COR-L47 (cell line): Measurements from ENCODE around the gene NLRC4.
"Not testable (repeated sequence)": the region's sequence is repeated elsewhere in the genome, so short reads cannot be mapped to it uniquely, and the experiment has no call there.

ENCODE experiments used
- DNase-seq: peaks from one replicate; lab custom pipeline; 2025; lab: John Stamatoyannopoulos, UW

The NLRC4 gene

DNA sequence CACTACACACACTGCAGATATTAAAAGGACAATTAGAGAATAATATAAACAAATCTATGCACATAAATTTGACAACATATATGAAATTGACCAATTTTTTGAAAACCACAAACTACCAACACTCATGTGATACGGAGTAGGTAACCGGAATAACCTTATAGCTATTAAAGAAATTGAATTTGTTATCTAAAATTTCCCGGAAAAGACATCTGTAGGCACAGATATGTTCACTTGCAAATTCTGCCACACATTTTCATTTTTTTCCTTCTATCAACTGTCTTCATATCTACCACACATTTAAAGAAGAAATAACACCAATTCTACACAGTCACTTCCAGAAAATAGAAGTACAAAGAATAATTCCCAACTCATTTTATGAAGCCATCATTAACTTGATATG is 22.4 kb downstream of the NLRC4 start:
- DNase-seq, result no peak

DNA sequence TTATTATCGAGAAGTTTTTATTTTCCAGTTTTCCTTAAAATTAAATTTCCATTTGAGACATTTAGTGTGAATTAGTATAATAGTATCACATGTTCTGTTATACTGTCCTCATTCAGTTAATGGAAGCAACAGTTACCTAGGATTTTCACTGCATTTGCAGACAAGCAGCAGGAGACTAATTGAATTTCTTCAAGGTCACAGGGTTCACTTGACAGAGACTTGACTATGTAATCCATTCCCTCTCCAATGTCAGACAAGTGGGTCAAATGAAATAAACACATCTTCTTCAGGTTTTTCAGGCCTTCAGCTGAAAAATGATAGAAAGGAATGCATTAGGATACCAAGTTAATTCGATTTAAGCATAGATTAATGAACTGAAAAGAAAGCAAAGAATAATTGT is 26.7 kb downstream of the NLRC4 start:
- no peak for DNase-seq

DNA sequence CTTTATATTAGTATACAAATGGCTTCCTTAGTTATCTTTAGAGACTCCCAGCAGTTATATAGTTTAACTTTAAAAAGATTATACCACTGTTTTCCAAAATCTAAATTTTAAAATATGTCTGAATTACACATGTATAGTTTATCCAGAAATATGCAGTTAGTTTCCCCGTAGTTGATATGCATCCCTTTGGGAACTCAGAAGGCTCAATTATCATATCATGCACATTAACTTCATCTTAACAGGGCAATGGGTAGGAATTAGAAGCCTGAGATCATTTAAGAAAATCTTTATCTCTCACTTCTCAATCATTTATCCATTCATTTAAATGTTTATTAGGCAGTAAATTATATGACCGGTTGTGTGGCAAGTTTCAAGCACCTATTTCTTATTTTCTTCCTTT is 27.2 kb downstream of the NLRC4 start:
- no peak for DNase-seq

DNA sequence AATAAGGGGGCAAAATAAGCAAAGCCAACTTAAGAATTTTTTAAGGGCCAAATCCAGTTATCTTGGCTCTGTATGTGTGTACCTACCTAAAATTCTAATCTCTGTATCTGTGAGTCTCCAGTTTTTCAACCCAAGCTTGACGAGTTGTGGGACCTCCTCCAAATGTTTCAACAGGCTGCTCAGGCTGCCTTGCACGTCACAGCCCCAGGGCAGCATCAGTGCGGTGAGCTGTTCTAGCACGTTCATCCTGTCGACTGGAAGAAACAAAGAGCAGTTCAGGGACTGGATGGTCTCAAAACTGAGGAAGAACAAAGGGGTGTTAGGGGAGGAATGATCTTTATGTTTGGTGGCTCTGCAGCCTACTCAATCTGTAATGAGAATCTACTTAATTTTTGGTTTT is 29.4 kb downstream of the NLRC4 start:
- DNase-seq, result no peak

DNA sequence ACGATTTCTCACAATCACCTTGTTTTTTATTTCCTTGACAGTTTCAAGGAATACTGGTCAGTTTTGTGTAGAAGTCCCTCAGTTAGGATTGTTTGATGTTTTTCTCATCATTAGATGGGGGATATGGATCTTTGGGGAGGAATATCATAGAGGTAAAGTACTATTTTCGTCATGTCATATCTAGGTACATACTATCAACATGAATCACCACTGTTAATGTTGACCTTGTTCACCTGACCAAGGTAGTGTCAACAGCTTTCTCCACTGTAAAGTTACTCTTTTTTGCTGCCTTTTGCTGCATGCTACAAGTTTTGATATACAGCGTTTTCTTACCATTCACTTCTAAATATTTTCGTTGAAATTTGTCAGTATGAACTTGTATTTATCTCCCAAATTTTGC is 32.7 kb downstream of the NLRC4 start:
- DNase-seq, result no peak

DNA sequence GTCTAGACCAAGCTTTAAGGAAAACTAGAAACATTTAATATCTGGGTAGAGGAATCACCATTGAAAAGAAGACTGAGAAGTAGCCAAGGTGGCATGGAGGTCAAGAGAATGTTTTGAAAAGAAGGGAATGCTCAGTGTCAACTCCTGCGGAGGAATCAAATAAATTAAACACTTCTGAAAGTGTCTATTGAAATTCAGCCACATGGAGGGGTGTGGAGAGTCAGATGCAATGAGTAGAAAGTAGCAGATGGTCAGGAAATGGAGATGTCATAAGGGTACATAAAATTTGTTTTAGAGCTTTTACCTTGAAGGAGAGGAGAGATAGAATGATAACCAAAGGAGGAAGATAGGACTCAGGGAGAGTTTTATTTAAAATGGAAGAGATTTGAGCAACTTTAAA is 35.1 kb downstream of the NLRC4 start:
- no peak for DNase-seq

DNA sequence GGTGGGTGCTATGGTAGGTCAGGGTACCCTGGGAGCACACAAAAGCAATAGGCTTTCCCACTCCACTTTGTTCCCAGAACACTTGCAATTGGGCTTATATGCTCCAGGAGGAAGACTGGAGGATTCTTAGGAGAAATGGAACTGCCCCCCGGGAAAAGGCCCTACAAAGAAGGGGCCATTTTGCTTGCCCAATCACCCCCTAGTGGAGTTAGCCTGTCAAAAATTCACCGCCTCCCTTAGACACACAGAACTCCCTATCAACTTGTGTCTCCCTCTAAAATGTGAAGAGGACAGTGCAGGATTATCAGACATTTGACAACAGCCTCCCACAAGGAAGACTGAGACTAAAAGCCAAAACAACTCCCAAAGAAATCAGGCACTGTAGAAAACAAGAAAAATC is 36.5 kb downstream of the NLRC4 start:
- no peak for DNase-seq

DNA sequence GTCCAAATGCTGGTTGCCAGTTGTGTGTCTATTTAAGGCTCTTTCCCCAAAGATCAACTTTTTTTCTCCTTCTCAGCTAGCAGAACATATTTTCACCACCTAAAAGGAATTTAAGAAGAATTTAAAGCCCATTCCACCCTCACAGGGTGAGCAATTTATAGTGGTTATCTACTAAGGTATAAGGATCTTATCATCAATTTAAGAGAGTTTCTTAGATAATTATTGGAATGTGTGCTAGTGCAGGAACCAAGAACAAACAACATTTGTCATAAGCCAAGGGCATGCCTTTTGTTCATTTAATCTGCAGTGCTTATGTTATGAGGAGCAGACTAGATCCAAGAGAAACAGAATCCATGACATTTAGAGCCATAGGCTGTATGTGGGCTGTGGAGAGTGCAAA is 37.2 kb downstream of the NLRC4 start:
- DNase-seq, result no peak

DNA sequence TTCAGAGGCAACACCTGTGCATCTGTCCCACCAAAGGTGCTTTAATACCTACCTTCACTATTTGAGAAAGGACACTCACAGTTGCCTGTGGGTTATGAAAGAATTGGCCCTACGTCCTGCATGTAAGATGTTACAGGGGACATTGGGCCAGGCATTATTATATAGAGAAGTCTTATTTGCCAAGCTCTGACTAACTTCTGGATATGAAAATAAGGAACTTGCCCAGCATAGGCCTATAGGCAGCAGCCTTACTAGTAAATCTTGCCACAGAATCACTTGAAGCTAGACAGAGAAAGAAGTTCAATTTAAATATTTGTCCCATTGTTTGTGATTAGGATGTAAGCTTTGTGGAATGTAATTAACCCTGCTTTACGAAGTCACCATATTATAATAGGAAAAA is 41.7 kb downstream of the NLRC4 start:
- no peak for DNase-seq

DNA sequence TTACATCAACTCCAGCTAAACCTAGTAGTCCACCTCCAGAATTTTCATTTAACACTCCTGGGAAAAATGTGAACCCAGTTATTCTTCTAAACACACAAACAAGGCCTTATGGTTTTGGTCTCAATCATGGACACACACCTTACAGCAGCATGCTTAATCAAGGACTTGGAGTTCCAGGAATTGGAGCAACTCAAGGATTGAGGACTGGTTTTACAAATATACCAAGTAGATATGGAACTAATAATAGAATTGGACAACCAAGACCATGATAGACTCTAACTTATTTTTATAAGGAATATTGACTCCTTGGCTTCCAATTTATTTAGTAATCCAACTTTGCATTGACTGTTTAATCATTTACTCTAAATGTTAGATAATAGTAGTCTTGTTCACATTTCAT is 44.2 kb downstream of the NLRC4 start:
- DNase-seq, result no peak

DNA sequence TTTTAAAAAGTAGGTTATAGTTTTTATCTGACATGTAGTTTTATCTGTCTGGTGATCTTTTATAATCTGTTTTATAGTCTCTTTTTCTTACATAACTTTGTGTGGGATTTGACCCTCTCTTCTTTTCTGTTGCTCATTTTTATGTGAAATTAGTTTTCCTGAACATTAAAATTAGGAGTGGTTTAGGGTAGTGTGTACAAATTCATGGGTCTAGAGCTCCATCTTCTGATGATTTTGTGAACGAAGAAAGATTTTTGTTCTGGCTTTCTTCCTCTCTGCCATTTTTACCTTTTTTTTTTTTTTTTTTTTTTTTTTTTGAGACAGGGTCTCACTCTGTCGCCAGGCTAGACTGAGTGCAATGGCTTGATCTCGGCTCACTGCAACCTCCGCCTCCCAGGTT is 52.4 kb downstream of the NLRC4 start:
- no peak for DNase-seq

DNA sequence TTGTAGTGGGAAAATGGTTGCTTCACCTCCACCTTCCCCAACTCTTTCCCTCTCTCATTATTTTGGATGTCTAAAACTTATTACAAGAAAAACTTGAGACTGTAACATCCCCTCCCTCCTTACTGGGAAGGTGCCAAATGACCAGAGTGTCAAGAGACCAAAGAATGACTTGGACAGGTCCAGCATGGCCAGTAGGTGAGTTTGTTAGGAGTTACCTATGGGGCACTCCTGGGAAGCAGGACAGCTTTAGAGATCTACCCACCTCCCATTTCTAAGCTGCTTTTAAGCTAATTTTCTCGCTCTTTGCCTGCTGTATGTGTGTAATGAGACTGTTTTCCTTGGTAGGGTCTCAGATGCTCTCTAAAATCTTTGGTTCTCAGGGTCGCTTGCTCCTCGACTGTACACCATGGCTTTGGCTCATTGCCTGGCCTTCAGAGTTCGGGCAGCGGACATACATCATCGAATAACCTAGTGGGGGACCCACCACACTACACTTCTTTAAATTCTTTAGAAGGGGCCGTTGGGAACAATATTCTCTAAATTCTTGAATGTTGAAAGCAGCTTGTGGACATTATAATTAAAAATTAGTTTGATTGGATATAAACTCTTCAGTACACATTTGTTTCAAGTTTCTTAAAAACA is 53.8 kb downstream of the NLRC4 start:
- DNase-seq, result no peak

DNA sequence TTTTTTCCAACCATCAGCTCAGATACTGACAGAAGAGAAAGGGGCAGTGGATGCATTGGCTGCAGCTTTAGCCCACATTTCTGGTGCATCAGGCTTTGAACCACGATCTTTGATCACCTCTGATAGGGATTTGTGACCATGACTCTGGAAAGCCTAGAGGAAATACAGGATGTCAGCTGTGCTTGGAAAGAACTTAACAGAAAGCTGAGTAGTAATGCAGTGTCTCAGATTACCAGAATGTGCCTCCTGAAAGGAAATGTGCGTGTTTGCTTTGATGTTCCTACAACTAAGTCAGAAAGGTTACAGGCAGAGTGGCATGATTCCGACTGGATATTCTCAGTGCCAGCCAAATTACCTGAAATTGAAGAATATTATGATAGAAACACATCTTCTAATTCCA is 61.3 kb downstream of the NLRC4 start:
- DNase-seq, result not testable (repeated sequence)

DNA sequence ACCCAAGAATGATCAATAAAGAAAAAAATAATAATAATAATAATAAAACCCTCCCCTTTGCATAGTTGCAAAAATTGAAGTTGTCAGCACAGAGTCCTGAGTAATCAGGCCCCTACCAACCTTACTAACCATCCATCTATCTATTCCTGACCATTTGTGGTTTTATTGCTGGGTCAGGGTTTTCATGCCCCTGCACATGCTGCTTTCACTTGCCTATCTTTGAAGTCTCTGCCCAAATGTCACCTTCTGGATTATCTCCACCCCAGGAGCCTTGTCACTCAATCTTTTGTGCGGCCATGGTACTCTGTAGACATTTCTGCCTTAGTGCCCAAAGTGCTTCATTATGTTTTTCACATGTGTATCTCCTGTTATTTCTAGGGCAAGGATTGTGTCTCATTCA is 63.9 kb downstream of the NLRC4 start:
- no peak for DNase-seq

DNA sequence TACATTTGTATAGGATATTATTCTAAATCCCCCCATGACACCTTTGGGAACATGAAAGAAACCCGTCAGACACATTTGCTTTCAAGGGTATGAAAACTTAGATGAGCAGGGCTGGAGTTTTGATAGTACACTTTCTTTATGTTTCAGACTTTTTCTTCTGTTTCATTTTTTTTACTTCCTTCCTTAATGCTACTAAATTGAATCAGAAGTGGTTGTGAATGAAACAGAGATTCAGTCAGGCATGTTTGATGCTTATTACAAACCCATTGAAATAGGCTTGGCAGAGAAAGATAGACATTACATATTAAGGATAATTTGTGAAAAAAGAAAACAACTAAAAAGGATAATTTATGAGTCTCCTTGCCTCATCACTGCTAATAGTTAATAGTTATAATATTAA is 72.3 kb downstream of the NLRC4 start:
- DNase-seq, result no peak

DNA sequence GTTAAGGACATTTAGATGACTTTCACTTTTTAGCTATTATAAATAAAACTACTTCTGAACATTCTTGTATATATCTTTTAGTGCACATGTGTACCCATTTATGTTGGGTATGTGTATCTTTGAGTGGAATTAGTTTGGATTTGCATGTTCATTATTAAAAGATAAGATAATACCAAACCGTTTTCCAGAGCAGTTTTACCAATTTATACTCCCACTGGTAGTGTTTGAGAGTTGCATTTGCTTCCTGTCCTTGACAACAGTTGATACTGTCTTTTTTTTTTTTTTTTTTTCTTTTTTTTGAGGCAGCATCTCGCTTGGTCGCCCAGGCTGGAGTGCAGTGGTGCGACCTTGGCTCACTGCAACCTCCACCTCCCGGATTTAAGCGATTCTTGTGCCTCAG is 75.7 kb downstream of the NLRC4 start:
- no peak for DNase-seq

DNA sequence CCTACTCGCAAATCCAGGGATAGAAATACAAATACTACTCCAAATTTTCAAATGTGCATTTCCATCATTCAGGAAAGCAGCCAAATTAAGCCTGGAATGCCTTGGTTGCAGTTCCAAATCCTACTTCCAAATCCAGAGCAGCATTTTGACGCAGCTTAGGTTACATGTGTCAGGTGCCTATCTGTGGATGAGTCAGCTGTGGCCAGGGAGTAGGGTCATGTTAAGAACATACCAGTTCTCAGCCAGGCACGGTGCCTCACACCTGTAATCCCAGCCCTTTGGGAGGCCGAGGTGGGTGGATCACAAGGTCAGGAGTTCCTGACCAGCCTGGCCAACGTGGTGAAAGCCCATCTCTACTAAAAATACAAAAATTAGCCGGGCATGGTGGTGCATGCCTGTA is 82.0 kb downstream of the NLRC4 start:
- no peak for DNase-seq
